Eye (tissue), 1 donor: ENCODE results near the gene AMBRA1.

Source experiments
- DNase-seq: peaks from one replicate; pipeline ENCODE4 v3.0.0-alpha.2; 2015

AMBRA1 gene

GRCh38 chr11:46574656-46575055 lies 19.2 kb downstream of the AMBRA1 start:
- DNase-seq: no peak

- DNase-seq: no peak
These were observed 22.9 kb downstream of the AMBRA1 start for GRCh38 chr11:46570790-46571398.

GRCh38 chr11:46565232-46565840 lies 28.5 kb downstream of the AMBRA1 start:
- no peak for DNase-seq

GRCh38 chr11:46564459-46564858 lies 29.4 kb downstream of the AMBRA1 start:
- no peak for DNase-seq

- no peak for DNase-seq
These were observed 31.3 kb downstream of the AMBRA1 start for GRCh38 chr11:46562527-46562926.

- no peak for DNase-seq
These were observed 33.4 kb downstream of the AMBRA1 start for GRCh38 chr11:46560300-46560991.

GRCh38 chr11:46559815-46560214 lies 34.0 kb downstream of the AMBRA1 start:
- DNase-seq: no peak

- DNase-seq: no peak
These were observed 36.1 kb downstream of the AMBRA1 start for GRCh38 chr11:46557684-46558151.

- no peak for DNase-seq
These were observed 38.4 kb downstream of the AMBRA1 start for GRCh38 chr11:46555267-46556054.

- no peak for DNase-seq
These were observed 39.3 kb downstream of the AMBRA1 start for GRCh38 chr11:46554213-46555147.

GRCh38 chr11:46553814-46554212 lies 40.0 kb downstream of the AMBRA1 start:
- DNase-seq: no peak

GRCh38 chr11:46551261-46551660 lies 42.6 kb downstream of the AMBRA1 start:
- DNase-seq: no peak

GRCh38 chr11:46547579-46547978 lies 46.2 kb downstream of the AMBRA1 start:
- no peak for DNase-seq

GRCh38 chr11:46543564-46543963 lies 50.3 kb downstream of the AMBRA1 start:
- no peak for DNase-seq

GRCh38 chr11:46541593-46542371 lies 52.0 kb downstream of the AMBRA1 start:
- no peak for DNase-seq

- no peak for DNase-seq
These were observed 53.0 kb downstream of the AMBRA1 start for GRCh38 chr11:46540807-46541206.

GRCh38 chr11:46537537-46538295 lies 56.1 kb downstream of the AMBRA1 start:
- peak; percentile 93 for DNase-seq

GRCh38 chr11:46537121-46537520 lies 56.7 kb downstream of the AMBRA1 start:
- no peak for DNase-seq

- DNase-seq: no peak
These were observed 58.1 kb downstream of the AMBRA1 start for GRCh38 chr11:46535688-46536087.

GRCh38 chr11:46534711-46535110 lies 59.1 kb downstream of the AMBRA1 start:
- DNase-seq: no peak
